T-helper 2 cell treated with Interferon-gamma antibody and Interleukin-4, amounts not matched to agents 5 μg/mL and 100 μg/mL, for 36 hours (primary cell): ENCODE measurements around the gene STXBP2.

Source experiments
- DNase-seq: peaks from one replicate; pipeline ENCODE4 v3.0.0; 2021; ENCODE audit warnings: low spot score
- H3K27ac Mint-ChIP-seq: one replicate; pipeline ENCODE4 v1.8.0; 2021; ENCODE audit warnings: mild to moderate bottlenecking, mixed read lengths
- H3K27me3 Mint-ChIP-seq: one replicate; pipeline ENCODE4 v1.8.0; 2021; ENCODE audit warnings: low read depth, mixed read lengths
- H3K36me3 Mint-ChIP-seq: one replicate; pipeline ENCODE4 v1.8.0; 2021; ENCODE audit warnings: low read depth, mixed read lengths
- H3K4me1 Mint-ChIP-seq: one replicate; pipeline ENCODE4 v1.8.0; 2021; ENCODE audit warnings: low read depth, mixed read lengths
- H3K4me3 Mint-ChIP-seq: one replicate; pipeline ENCODE4 v1.8.0; 2022; ENCODE audit warnings: mild to moderate bottlenecking, moderate library complexity, mixed read lengths
- H3K9me3 Mint-ChIP-seq: one replicate; pipeline ENCODE4 v1.8.0; 2021; ENCODE audit warnings: mixed read lengths

STXBP2 gene

DNA sequence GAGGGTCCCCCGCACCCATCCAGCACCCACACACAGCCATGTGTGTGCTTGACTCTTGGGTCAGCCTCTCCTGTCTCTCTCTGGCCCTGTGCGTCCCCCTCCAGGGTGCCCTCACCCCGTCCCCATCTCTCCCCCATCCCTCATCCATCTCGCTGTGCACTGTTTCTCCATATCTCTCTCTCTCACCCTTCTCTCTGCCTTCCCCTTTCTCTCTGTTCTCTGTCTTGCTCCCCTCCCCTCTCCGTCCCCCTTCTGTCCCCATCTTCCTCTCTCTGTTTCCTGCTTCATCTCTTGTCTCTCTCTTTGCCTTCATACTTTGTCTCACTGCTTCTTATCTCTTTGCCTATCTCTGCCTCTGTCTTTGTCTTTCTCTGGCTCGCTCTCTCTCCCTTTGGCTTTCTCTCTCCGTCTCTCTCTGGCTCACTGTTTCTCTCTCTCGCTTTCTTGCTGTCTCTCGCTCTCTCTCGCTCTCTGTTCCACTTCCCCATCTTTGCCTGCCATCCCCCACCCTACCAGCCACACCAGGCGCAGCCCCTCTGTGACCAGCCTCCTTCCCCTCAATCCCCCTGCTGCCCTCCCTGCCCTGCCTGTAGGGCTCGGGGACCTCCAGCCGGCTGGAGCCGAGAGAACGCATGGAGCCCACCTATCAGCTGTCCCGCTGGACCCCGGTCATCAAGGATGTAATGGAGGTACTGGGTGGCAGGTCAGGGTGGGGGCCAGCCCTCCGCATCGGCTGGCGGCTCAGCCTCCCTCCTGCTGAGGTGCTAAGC, 8.9 kb downstream of the STXBP2 start:
- Mint-ChIP-seq H3K36me3 (peaks cover 19% of the 10 kb centered on the region), H3K4me1 (peaks cover 3% of the 10 kb centered on the region), H3K27me3 (no peaks in the 10 kb centered on the region), H3K9me3 (no peaks in the 10 kb centered on the region), H3K27ac (peak overlapping the region; percentile 2), H3K4me3 (no peak overlapping the region)
- DNase-seq: no peak

DNA sequence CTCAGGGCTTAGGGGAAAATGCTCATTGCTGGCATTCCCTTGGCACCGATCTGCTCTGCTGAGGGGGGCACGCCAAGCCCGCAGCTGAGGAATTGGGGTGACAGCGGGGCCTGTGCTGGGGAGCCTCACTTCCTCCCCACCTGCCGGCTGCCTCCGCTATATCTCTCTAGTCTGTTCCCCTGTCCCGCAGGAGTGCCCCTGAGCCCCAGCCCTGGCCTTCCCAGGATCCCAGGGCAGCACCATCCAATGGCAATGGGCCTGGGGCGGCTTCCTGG, 9.5 kb downstream of the STXBP2 start:
- Mint-ChIP-seq H3K4me3 (no peak overlapping the region), H3K27me3 (no peaks in the 10 kb centered on the region), H3K4me1 (peaks cover 3% of the 10 kb centered on the region), H3K9me3 (no peaks in the 10 kb centered on the region), H3K27ac (no peak overlapping the region), H3K36me3 (peaks cover 19% of the 10 kb centered on the region)
- DNase-seq: no peak

DNA sequence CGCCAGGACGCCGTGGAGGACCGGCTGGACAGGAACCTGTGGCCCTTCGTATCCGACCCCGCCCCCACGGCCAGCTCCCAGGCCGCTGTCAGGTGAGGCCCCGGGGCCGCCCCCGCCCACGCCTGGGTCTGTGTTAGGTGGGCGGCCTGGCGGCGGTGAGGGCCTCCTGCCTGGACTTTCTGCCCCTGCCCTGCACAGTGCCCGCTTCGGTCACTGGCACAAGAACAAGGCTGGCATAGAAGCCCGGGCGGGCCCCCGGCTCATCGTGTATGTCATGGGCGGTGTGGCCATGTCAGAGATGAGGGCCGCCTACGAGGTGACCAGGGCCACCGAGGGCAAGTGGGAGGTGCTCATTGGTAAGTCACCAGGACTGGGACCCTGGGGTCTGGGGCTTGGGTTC, 10.2 kb downstream of the STXBP2 start:
- H3K4me3 Mint-ChIP-seq: no peak overlapping the region
- no peaks in the 10 kb centered on the region for H3K27me3 Mint-ChIP-seq
- peaks cover 4% of the 10 kb centered on the region for H3K4me1 Mint-ChIP-seq
- no peak for DNase-seq
- no peak overlapping the region for H3K27ac Mint-ChIP-seq
- H3K9me3 Mint-ChIP-seq: no peaks in the 10 kb centered on the region
- peaks cover 19% of the 10 kb centered on the region for H3K36me3 Mint-ChIP-seq

- peaks cover 7% of the 10 kb centered on the region for H3K4me1 Mint-ChIP-seq
- DNase-seq: no peak
- H3K36me3 Mint-ChIP-seq: peaks cover 13% of the 10 kb centered on the region
- H3K4me3 Mint-ChIP-seq: no peak overlapping the region
- H3K27me3 Mint-ChIP-seq: no peaks in the 10 kb centered on the region
- H3K27ac Mint-ChIP-seq: no peak overlapping the region
- H3K9me3 Mint-ChIP-seq: no peaks in the 10 kb centered on the region
Measured at GRCh38 chr19:7648265-7649014, 11.5 kb downstream of the STXBP2 start.

- H3K27ac Mint-ChIP-seq: no peak overlapping the region
- H3K36me3 Mint-ChIP-seq: peaks cover 6% of the 10 kb centered on the region
- peaks cover 7% of the 10 kb centered on the region for H3K4me1 Mint-ChIP-seq
- H3K4me3 Mint-ChIP-seq: no peak overlapping the region
- no peak for DNase-seq
- H3K27me3 Mint-ChIP-seq: no peaks in the 10 kb centered on the region
- no peaks in the 10 kb centered on the region for H3K9me3 Mint-ChIP-seq
Measured at GRCh38 chr19:7650148-7650547, 13.2 kb downstream of the STXBP2 start.

DNA sequence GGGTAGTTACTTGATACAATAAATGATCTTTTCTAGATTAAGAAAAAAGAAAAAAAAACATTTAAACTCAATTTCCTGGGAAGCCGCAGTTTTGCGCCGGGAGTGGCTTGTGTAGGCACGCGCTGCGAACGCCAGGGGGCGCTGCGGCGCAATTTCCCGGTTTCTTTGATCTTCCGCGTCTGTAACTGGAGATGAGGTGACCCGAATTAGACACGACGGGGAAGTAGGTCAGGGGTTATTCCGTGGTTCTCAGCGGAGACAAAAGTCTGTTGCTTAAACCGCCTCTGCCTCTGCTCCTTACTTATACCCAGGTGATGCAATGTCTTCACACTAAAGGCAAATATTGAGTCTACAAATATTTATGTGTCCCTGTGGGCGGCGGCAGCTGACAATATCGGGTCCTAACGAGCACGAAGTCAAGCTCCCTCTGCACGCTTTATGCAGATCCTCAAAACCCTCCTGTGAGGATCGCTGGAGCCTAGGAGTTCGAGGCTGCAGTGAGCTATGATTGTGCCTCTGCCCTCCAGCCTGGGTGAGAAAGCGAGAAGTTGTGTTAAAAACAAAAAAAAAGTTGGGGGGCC, 15.2 kb downstream of the STXBP2 start:
- Mint-ChIP-seq H3K27ac (peak overlapping the region; percentile 69), H3K36me3 (peaks cover 2% of the 10 kb centered on the region), H3K9me3 (no peaks in the 10 kb centered on the region), H3K4me3 (peak overlapping the region; percentile 76), H3K4me1 (peaks cover 7% of the 10 kb centered on the region), H3K27me3 (no peaks in the 10 kb centered on the region)
- DNase-seq: peak; percentile 80

GRCh38 chr19:7654401-7654800, 17.5 kb downstream of the STXBP2 start:
- no peak for DNase-seq
- Mint-ChIP-seq H3K4me1 (peaks cover 15% of the 10 kb centered on the region), H3K4me3 (no peak overlapping the region), H3K9me3 (no peaks in the 10 kb centered on the region), H3K27me3 (no peaks in the 10 kb centered on the region), H3K27ac (no peak overlapping the region), H3K36me3 (no peaks in the 10 kb centered on the region)

GRCh38 chr19:7655581-7655980, 18.7 kb downstream of the STXBP2 start:
- no peaks in the 10 kb centered on the region for H3K9me3 Mint-ChIP-seq
- no peak overlapping the region for H3K27ac Mint-ChIP-seq
- DNase-seq: no peak
- no peaks in the 10 kb centered on the region for H3K36me3 Mint-ChIP-seq
- peaks cover 15% of the 10 kb centered on the region for H3K4me1 Mint-ChIP-seq
- H3K27me3 Mint-ChIP-seq: no peaks in the 10 kb centered on the region
- H3K4me3 Mint-ChIP-seq: no peak overlapping the region

- peak; percentile 42 for DNase-seq
- Mint-ChIP-seq H3K36me3 (no peaks in the 10 kb centered on the region), H3K27me3 (no peaks in the 10 kb centered on the region), H3K4me3 (no peak overlapping the region), H3K27ac (no peak overlapping the region), H3K9me3 (no peaks in the 10 kb centered on the region), H3K4me1 (peaks cover 13% of the 10 kb centered on the region)
Measured at GRCh38 chr19:7657131-7657751, 20.3 kb downstream of the STXBP2 start.

DNA sequence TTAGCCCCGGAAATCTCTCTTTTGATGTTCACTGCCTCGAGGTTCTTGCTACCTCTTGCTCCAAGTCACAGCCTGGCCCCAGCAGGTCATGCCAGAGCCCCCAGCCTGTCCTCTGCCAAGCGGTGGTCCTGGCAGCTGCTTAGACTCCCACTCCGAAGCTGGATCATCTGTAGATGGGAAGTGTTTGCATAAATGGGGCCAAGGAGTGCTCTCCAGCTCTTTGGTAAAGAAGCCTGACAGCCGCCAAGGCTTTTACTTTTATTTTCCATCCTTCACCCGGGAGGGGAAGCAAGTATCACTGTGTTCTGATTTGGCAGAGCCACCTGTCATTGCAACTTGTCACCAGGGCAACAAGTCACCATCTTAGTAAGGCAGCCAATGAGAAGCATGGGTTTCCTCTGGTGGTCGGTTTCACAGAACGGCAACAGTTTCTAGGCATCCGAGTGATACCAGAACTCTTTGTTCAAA, 21.3 kb downstream of the STXBP2 start:
- peak; percentile 35 for DNase-seq
- H3K27ac Mint-ChIP-seq: peak overlapping the region; percentile 62
- no peaks in the 10 kb centered on the region for H3K27me3 Mint-ChIP-seq
- no peaks in the 10 kb centered on the region for H3K9me3 Mint-ChIP-seq
- H3K4me3 Mint-ChIP-seq: peak overlapping the region; percentile 57
- H3K4me1 Mint-ChIP-seq: peaks cover 12% of the 10 kb centered on the region
- H3K36me3 Mint-ChIP-seq: no peaks in the 10 kb centered on the region

DNA sequence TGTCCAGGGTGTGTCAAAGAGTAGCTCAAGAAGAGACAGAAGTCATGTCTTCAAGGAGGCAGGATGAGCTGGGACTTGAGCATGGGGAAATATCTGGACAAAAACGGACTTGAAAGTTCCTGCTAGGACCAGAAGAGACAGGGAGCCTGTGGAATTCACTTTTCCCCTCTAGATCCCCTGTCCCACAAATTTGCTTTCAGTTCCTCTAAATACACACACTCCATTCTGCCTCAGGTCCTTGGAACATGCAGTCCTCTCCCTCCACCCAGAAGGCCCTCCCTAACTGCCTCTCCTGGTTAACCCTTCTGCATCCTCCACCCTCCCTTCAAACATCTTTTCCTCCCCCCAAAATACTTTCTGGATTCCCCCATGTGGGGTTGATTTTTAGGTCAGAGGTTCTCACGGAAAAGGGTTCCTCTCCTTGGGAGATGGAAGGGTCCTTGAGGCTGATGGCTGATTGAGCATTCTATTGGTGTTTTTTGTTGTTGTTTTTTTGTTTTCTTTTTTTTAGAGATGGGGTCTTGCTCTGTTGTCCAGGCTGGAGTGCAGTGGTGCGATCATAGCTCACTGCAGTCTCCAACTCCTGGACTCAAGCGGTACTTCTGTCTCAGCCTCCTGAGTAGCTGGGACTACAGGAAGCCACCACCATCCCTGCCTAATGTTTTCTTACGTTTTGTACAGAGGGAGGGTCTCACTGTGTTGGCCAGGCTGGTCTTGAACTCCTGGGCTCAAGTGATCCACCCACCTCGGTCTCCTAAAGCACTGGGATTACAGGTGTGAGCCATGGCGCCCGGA, 25.0 kb downstream of the STXBP2 start:
- Mint-ChIP-seq H3K36me3 (no peaks in the 10 kb centered on the region), H3K9me3 (no peaks in the 10 kb centered on the region), H3K4me3 (no peak overlapping the region), H3K4me1 (peaks cover 8% of the 10 kb centered on the region), H3K27me3 (no peaks in the 10 kb centered on the region), H3K27ac (no peak overlapping the region)
- DNase-seq: no peak

DNA sequence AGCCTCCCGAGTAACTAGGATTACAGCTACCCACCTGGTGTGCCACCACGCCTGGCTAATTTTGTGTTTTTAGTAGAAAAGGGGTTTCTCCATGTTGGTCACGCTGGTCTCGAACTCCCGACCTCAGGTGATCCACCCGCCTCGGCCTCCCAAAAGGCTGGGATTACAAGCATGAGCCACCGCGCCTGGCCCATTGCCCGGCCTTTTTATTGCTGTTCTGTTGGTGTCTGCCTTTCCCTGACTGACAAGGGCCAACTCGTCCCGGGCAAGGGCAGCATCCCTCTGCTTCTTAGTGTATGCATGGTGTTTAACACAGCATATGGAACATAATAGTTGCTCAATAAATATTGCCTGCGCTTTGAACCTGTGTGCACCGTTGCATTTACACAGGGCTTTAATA, 25.7 kb downstream of the STXBP2 start:
- Mint-ChIP-seq H3K36me3 (no peaks in the 10 kb centered on the region), H3K4me3 (no peak overlapping the region), H3K27me3 (no peaks in the 10 kb centered on the region), H3K4me1 (peaks cover 6% of the 10 kb centered on the region), H3K9me3 (no peaks in the 10 kb centered on the region), H3K27ac (no peak overlapping the region)
- no peak for DNase-seq

- no peaks in the 10 kb centered on the region for H3K9me3 Mint-ChIP-seq
- DNase-seq: no peak
- H3K27ac Mint-ChIP-seq: no peak overlapping the region
- no peaks in the 10 kb centered on the region for H3K36me3 Mint-ChIP-seq
- H3K4me1 Mint-ChIP-seq: no peaks in the 10 kb centered on the region
- no peaks in the 10 kb centered on the region for H3K27me3 Mint-ChIP-seq
- no peak overlapping the region for H3K4me3 Mint-ChIP-seq
Measured at GRCh38 chr19:7663706-7664105, 26.8 kb downstream of the STXBP2 start.
